BE2C (cell line): ENCODE measurements around the gene MYH15.

Experiments used
- DNase-seq: peaks from one replicate; pipeline ENCODE4 v3.0.0-alpha.2; 2020
- H3K27me3 ChIP-seq: fragments of 250-450 bp; sonication (Bioruptor Pico); 2 replicates; pipeline ENCODE4 v1.5.1; 2020; ENCODE audit warnings: mild to moderate bottlenecking
- H3K36me3 ChIP-seq: fragments of 250-450 bp; sonication (Bioruptor Pico); 2 replicates; pipeline ENCODE4 v1.5.1; 2020; ENCODE audit warnings: mild to moderate bottlenecking
- H3K4me1 ChIP-seq: fragments of 250-450 bp; sonication (Bioruptor Pico); 2 replicates; pipeline ENCODE4 v1.5.1; 2020
- H3K4me3 ChIP-seq: 2 replicates; pipeline ENCODE4 v1.5.1; 2011; ENCODE audit warnings: low read depth, low read length
- H3K9me3 ChIP-seq: fragments of 250-450 bp; sonication (Bioruptor Pico); 2 replicates; pipeline ENCODE4 v1.5.1; 2020
- TF ChIP-seq, protein P1 (sequence below): IDR thresholded peaks from 2 replicates; pipeline ENCODE4 v1.5.1; 2012; ENCODE audit warnings: mild to moderate bottlenecking, low read depth, low read length

MYH15 gene

DNA sequence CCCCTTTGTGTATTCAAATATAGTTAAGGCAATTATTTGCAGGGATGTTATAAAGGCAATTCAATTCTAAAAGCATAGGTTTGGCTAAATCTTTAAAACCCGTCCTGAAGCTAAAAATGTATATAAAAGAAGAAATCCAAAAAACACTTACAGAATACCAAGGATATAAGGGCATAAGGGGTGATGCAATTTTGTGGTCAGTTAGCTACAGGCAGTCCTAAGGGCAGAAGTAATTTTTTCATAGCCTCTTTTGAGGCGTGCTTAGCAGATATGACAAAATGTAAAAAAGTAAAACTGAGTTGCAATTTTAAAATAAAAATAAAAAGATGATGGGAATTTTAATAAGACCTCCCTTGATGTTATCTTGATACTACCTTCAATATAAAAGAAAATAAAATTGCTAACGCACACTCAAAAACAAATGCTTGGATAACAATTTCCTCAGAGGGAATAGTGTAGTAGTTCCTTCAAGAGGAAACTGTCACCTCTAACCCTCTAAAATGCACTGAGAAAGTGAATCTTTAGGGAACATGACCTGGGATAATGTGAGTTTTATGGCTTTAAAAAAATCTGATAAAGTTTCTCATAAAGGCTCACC lies 104.2 kb downstream of the MYH15 start:
- Histone ChIP-seq H3K4me1 (peaks cover 3% of the 10 kb centered on the region; the same call in 1 of the 2 replicates), H3K36me3 (no peaks in the 10 kb centered on the region), H3K27me3 (no peaks in the 10 kb centered on the region), H3K4me3 (no peak overlapping the region), H3K9me3 (no peaks in the 10 kb centered on the region)
- no peak for DNase-seq
- TF ChIP-seq, protein P1, sequence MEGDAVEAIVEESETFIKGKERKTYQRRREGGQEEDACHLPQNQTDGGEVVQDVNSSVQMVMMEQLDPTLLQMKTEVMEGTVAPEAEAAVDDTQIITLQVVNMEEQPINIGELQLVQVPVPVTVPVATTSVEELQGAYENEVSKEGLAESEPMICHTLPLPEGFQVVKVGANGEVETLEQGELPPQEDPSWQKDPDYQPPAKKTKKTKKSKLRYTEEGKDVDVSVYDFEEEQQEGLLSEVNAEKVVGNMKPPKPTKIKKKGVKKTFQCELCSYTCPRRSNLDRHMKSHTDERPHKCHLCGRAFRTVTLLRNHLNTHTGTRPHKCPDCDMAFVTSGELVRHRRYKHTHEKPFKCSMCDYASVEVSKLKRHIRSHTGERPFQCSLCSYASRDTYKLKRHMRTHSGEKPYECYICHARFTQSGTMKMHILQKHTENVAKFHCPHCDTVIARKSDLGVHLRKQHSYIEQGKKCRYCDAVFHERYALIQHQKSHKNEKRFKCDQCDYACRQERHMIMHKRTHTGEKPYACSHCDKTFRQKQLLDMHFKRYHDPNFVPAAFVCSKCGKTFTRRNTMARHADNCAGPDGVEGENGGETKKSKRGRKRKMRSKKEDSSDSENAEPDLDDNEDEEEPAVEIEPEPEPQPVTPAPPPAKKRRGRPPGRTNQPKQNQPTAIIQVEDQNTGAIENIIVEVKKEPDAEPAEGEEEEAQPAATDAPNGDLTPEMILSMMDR, result no peak

DNA sequence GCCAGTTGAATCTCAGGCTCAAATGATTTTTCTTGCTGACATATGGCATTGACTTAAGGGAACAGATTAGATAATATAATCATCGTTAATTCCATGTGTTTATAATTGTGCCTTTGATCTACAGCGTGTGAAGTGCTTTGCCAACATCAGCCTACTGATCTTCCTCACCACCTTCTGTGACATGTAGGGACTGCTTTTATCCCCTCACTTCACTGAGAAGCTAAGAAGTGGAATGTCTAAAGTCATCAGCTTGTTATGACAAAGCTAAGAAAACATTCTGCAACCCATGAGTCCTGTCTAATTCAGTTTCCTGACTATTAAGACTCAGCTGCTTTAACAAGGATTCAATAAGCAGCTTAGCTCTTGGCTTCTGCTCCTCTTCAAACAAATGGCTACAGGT lies 106.0 kb downstream of the MYH15 start:
- no peak for DNase-seq
- no peaks in the 10 kb centered on the region for H3K27me3 ChIP-seq
- H3K4me1 ChIP-seq, result 0 out of 2 replicates have a peak, but pooled peaks cover 3% of the 10 kb centered on the region
- H3K4me3 ChIP-seq, result no peak overlapping the region
- no peaks in the 10 kb centered on the region for H3K36me3 ChIP-seq
- no peaks in the 10 kb centered on the region for H3K9me3 ChIP-seq
- TF ChIP-seq, protein P1, result no peak

DNA sequence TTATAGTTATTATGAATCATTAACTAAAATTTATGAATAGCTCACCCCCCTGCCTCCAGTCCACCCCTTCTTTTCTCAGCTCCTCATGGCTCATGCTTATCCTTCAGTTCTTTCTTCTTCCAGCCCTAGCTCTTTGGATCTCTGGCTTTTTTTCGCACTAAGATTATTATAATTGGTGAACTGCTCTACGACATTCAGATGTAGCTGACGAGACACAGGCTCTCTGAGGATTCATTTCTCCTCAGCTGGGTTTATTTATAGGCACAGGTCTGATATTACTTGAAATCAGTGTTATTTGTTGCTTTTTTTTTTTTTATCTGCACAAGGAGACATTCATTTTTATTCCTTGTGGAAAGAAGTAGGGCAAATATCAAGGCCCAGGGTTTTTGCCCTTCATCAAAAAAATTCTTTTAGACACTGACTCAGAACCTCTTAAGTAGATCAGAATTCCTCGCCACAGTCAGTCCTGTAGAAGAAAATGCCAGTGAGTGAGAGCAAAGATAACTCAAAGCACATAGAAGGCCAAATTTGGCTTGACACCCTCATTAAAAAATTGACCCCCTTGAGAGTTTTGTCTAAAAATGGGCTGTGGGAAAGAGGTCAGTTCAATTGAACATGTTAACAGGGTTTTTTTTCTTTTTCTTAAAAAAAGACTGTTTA lies 106.6 kb downstream of the MYH15 start:
- TF ChIP-seq, protein P1, result no peak

DNA sequence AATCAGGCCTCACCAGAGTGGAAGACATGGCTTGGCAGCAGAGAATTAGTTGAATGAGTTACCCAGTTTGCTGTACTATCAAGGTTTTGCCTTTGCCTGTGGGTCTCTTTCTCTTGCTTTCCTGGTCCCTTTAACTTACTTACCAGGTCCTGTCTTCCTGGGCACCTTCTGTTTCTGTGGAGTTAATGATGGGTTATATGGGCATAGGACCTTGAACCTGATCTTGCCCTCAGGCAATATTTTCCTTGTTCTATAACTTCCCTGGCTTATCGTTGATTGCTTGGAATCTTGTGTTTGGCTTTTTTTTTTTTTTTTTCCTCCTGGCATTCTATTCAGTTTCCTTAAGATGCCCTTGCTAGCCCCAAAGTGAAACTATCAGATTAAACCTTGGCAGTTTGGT lies 107.2 kb downstream of the MYH15 start:
- no peaks in the 10 kb centered on the region for H3K36me3 ChIP-seq
- 0 out of 2 replicates have a peak, but pooled peaks cover 3% of the 10 kb centered on the region for H3K4me1 ChIP-seq
- TF ChIP-seq, protein P1, result no peak
- no peak overlapping the region for H3K4me3 ChIP-seq
- H3K27me3 ChIP-seq, result no peaks in the 10 kb centered on the region
- no peak for DNase-seq
- no peaks in the 10 kb centered on the region for H3K9me3 ChIP-seq

More for the DNA sequence above, 106.6 kb downstream of the MYH15 start:
- 0 out of 2 replicates have a peak, but pooled peaks cover 3% of the 10 kb centered on the region for H3K4me1 ChIP-seq
- H3K36me3 ChIP-seq, result no peaks in the 10 kb centered on the region
- no peaks in the 10 kb centered on the region for H3K27me3 ChIP-seq
- H3K4me3 ChIP-seq, result no peak overlapping the region
- H3K9me3 ChIP-seq, result no peaks in the 10 kb centered on the region
- no peak for DNase-seq

DNA sequence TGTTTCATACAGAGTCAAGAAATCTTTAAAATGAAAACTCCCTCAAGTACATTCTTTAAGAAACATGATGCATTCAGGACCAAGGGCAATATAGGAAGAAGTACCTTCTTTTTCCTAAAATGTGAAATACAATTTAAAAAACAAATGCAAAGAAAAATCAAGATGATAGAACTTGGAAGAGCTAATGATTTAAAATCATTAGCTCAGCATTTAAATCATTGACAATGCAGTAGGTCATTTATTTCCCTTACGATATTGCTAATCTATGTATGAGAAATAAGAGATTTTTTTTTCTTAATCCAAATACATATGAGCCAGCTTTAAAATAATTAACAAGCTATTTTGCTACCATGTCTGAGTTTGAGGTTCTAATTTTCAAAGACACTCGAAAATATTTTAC lies 108.6 kb downstream of the MYH15 start:
- H3K36me3 ChIP-seq, result no peaks in the 10 kb centered on the region
- H3K9me3 ChIP-seq, result no peaks in the 10 kb centered on the region
- DNase-seq, result no peak
- 0 out of 2 replicates have a peak, but pooled peaks cover 3% of the 10 kb centered on the region for H3K4me1 ChIP-seq
- no peaks in the 10 kb centered on the region for H3K27me3 ChIP-seq
- no peak overlapping the region for H3K4me3 ChIP-seq
- TF ChIP-seq, protein P1, result no peak

DNA sequence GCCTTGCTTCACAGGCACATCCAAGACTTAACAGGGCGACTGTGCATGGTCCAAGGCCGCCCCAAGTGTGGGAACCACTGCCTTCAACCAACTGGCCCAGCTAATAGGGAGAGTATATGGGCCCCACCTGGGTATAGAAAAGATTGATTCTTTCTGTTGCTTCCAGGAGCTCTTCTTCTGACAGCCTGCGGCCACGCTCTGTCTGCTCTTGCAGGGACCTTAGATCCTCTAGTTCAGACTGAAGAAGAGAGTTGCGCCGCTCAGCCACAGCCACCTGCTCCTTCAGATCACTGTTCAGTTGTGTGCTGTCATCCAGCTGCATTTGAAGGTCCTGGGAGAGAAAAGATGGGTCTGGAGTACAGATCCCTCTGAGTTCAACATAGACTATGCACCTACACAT lies 111.9 kb downstream of the MYH15 start:
- Histone ChIP-seq H3K36me3 (no peaks in the 10 kb centered on the region), H3K27me3 (no peaks in the 10 kb centered on the region), H3K4me3 (no peak overlapping the region), H3K4me1 (no peaks in the 10 kb centered on the region), H3K9me3 (no peaks in the 10 kb centered on the region)
- DNase-seq, result no peak
- TF ChIP-seq, protein P1, result no peak
